Measurements from ENCODE around the gene PRPF6.

PRPF6 gene

GRCh38 chr20:63980806-63981728, at the start of gene PRPF6:
Gene PRPF6, plus strand, starts transcription at chr20:63981132. Its CDS starts 114 bp downstream, at chr20:63981246.
- peak; percentile 95 for DNase-seq

GRCh38 chr20:63931735-63932134, 49.2 kb upstream of the PRPF6 start:
- DNase-seq = no peak

- no peak for DNase-seq
These were observed 48.2 kb upstream of the PRPF6 start for GRCh38 chr20:63932606-63933160.

- no peak for DNase-seq
These were observed 47.3 kb upstream of the PRPF6 start for GRCh38 chr20:63933646-63934045.

- no peak for DNase-seq
These were observed 46.5 kb upstream of the PRPF6 start for GRCh38 chr20:63934271-63935068.

GRCh38 chr20:63935447-63935846, 45.5 kb upstream of the PRPF6 start:
- DNase-seq = no peak

- no peak for DNase-seq
These were observed 43.3 kb upstream of the PRPF6 start for GRCh38 chr20:63937596-63937995.

GRCh38 chr20:63939061-63939935, 41.6 kb upstream of the PRPF6 start:
- no peak for DNase-seq

GRCh38 chr20:63940071-63940471, 40.9 kb upstream of the PRPF6 start:
- DNase-seq = no peak

GRCh38 chr20:63940472-63941266, 40.3 kb upstream of the PRPF6 start:
- no peak for DNase-seq

- DNase-seq = no peak
These were observed 39.5 kb upstream of the PRPF6 start for GRCh38 chr20:63941282-63942081.

- DNase-seq = no peak
These were observed 38.5 kb upstream of the PRPF6 start for GRCh38 chr20:63942250-63942951.

- no peak for DNase-seq
These were observed 37.7 kb upstream of the PRPF6 start for GRCh38 chr20:63942969-63943807.

- DNase-seq = no peak
These were observed 37.2 kb upstream of the PRPF6 start for GRCh38 chr20:63943808-63944077.

GRCh38 chr20:63944078-63944941, 36.6 kb upstream of the PRPF6 start:
- DNase-seq = no peak

GRCh38 chr20:63945031-63945658, 35.8 kb upstream of the PRPF6 start:
- no peak for DNase-seq

GRCh38 chr20:63945921-63946920, 34.7 kb upstream of the PRPF6 start:
- DNase-seq = no peak
